Endothelial cell of umbilical vein (primary cell): ENCODE measurements around the gene FGF19. TPM values are rescaled to one million over a fixed set of nuclear protein-coding genes. Genes with fewer than 3 reads are reported as not detected.
A peak's percentile ranks its signal among the peaks of the same experiment; 100 is the strongest.

ENCODE experiments used
- BruUV-seq: library from RNA; stranded (reverse); fragments of 400-500 nt; replicated peaks from 2 replicates; lab custom pipeline; 2021; lab: Mats Ljungman, UMichigan
- CTCF ChIA-PET: fragments of 300-600, 350-600 bp; sonication (Branson Sonifier 250); formaldehyde crosslinking; loops from one replicate; lab custom pipeline; 2021; ENCODE audit warnings: antibody characterized with exemption, inconsistent platforms; lab: Charles Lee
- POLR2A ChIA-PET: fragments of 300-600, 350-600 bp; sonication (Branson Sonifier 250); formaldehyde crosslinking; loops from one replicate; lab custom pipeline; 2021; ENCODE audit warnings: antibody characterized with exemption, inconsistent platforms; lab: Charles Lee
- DNase-seq: peaks from one replicate; pipeline ENCODE4 v3.0.0-alpha.2; 2011; ENCODE audit warnings: low read depth, low spot score
- FAIRE-seq: peaks from 2 replicates; lab custom pipeline; 2011; peaks lifted over from hg19 to GRCh38; lab: Jason Lieb, UNC
- H2AFZ ChIP-seq: 2 replicates; pipeline ENCODE4 v1.6.0; 2012; ENCODE audit warnings: low read depth, low read length, control low read depth, inconsistent platforms
- H3K27ac ChIP-seq: 2 replicates; pipeline ENCODE4 v1.5.1; 2011; ENCODE audit warnings: low read depth, mild to moderate bottlenecking, control low read depth, low read length, moderate library complexity; ENCODE audit not compliant: insufficient read depth
- H3K27me3 ChIP-seq, 2 experiments: 2 replicates each; pipeline versions ENCODE4 v1.6.0 to v1.6.1; 2011; ENCODE audit warnings: low read length in 2 of 2, mixed read lengths in 1 of 2; ENCODE audit not compliant: control insufficient read depth in 2 of 2, insufficient read depth in 2 of 2
- H3K36me3 ChIP-seq, 2 experiments: 2 replicates in 1 of 2; 3 replicates in 1 of 2; pipeline ENCODE4 v1.5.1; 2011; ENCODE audit warnings: low read length in 2 of 2, mild to moderate bottlenecking in 1 of 2, moderate library complexity in 1 of 2; ENCODE audit not compliant: control insufficient read depth in 2 of 2, insufficient read depth in 2 of 2; ENCODE audit errors: extremely low read depth in 1 of 2
- H3K4me1 ChIP-seq: 3 replicates; pipeline ENCODE4 v1.5.1; 2011; ENCODE audit warnings: mild to moderate bottlenecking, low read length; ENCODE audit not compliant: control insufficient read depth, insufficient read depth; ENCODE audit errors: extremely low read depth
- H3K4me2 ChIP-seq: 2 replicates; pipeline ENCODE4 v1.6.1; 2011; ENCODE audit warnings: low read length, control low read depth, mixed read lengths; ENCODE audit not compliant: insufficient read depth
- H3K4me3 ChIP-seq, 3 experiments: fragments of 200-600 bp in 1 of 3; sonication (generic), shearing (Covaris generic) in 1 of 3; replicated peaks in 1 of 3; 2 replicates each; pipeline ENCODE4 v1.5.1; 2011 to 2016; ENCODE audit warnings: control low read depth in 3 of 3, low read length in 3 of 3, mild to moderate bottlenecking in 2 of 3, inconsistent platforms in 1 of 3, low read depth in 1 of 3, moderate library complexity in 1 of 3; ENCODE audit not compliant: insufficient read depth in 1 of 3
- H3K79me2 ChIP-seq: 2 replicates; pipeline ENCODE4 v1.6.0; 2012; ENCODE audit warnings: low read length, inconsistent platforms; ENCODE audit not compliant: control insufficient read depth, insufficient read depth
- H3K9ac ChIP-seq: replicated peaks from 2 replicates; pipeline ENCODE3; 2011; ENCODE audit warnings: low read length, control low read depth; ENCODE audit not compliant: insufficient read depth; ENCODE audit errors: extremely low read depth
- H3K9me1 ChIP-seq: replicated peaks from 3 replicates; pipeline ENCODE4 v1.6.0; 2011; ENCODE audit warnings: mild to moderate bottlenecking, low read length; ENCODE audit not compliant: control insufficient read depth, insufficient read depth; ENCODE audit errors: extremely low read depth
- H3K9me3 ChIP-seq: replicated peaks from 2 replicates; pipeline ENCODE4 v1.5.1; 2012; ENCODE audit warnings: low read length, inconsistent platforms; ENCODE audit not compliant: control insufficient read depth, insufficient read depth
- H4K20me1 ChIP-seq: replicated peaks from 2 replicates; pipeline ENCODE3; 2011; ENCODE audit warnings: mild to moderate bottlenecking, low read length; ENCODE audit not compliant: control insufficient read depth, insufficient read depth; ENCODE audit errors: extremely low read depth
- CTCF ChIP-seq, 2 donors: IDR thresholded peaks; 1 replicate in 1 of 2; 2 replicates in 1 of 2; pipeline ENCODE4 v1.5.1; 2011; ENCODE audit warnings: low read length in 2 of 2, mild to moderate bottlenecking in 2 of 2, moderate library complexity in 2 of 2, control low read depth in 1 of 2, inconsistent platforms in 1 of 2, low read depth in 1 of 2; ENCODE audit not compliant: insufficient read depth in 1 of 2; ENCODE audit errors: extremely low read depth in 1 of 2
- EZH2 ChIP-seq: IDR thresholded peaks from 2 replicates; pipeline ENCODE4 v1.6.1; 2012; ENCODE audit warnings: borderline replicate concordance, low read depth, mild to moderate bottlenecking, moderate library complexity, low read length, inconsistent platforms; ENCODE audit not compliant: severe bottlenecking
- FOS ChIP-seq: IDR thresholded peaks from 2 replicates; pipeline ENCODE4 v1.6.1; 2011; ENCODE audit warnings: mild to moderate bottlenecking, low read length, moderate library complexity, borderline replicate concordance; ENCODE audit not compliant: insufficient read depth
- GATA2 ChIP-seq: IDR thresholded peaks from 2 replicates; pipeline ENCODE4 v1.7.0; 2011; ENCODE audit warnings: low read depth, mild to moderate bottlenecking, moderate library complexity, mixed read lengths, low read length; ENCODE audit not compliant: insufficient read length, insufficient read depth
- JUN ChIP-seq: IDR thresholded peaks from 2 replicates; pipeline ENCODE4 v1.6.1; 2011; ENCODE audit warnings: borderline replicate concordance, low read depth; ENCODE audit not compliant: insufficient read length, insufficient read depth
- MAX ChIP-seq: IDR thresholded peaks from 2 replicates; pipeline ENCODE4 v1.6.1; 2011; ENCODE audit not compliant: insufficient read depth, insufficient read length
- MYC ChIP-seq: IDR thresholded peaks from one replicate; pipeline ENCODE4 v1.6.1; 2011; ENCODE audit warnings: mild to moderate bottlenecking, low read depth, low read length
- POLR2A ChIP-seq: IDR thresholded peaks from 2 replicates; pipeline ENCODE4 v1.6.1; 2012; ENCODE audit warnings: low read depth, mild to moderate bottlenecking, control low read depth, low read length
- dilution Hi-C: fragments of 300-500 bp; cut with MboI; formaldehyde crosslinking; loops from one replicate; pipeline ENCODE4 v1.15.0; 2019; ENCODE audit warnings: low sequenced_read_pairs; ENCODE audit not compliant: extremely low pct_ligation_motif_present
- intact Hi-C: fragments of 100-400 bp; cut with micrococcal nuclease; formaldehyde crosslinking; loops from one replicate; pipeline ENCODE4 v1.10.0; 2022
- polyA plus RNA-seq, 4 experiments: library from polyadenylated mRNA; depleted of rRNA in 3 of 4; stranded (reverse) in 3 of 4; unstranded in 1 of 4; fragments of >200 nt; gene quantifications; 2 replicates each; pipeline versions ENCODE4 v1.2.1 to v1.2.3, GENCODE V29; 2011 to 2012; ENCODE audit warnings: missing spikeins in 1 of 4
- total RNA-seq: library from RNA; stranded (reverse); gene quantifications from 2 replicates; pipeline ENCODE4 v1.2.3, GENCODE V29; 2021

Gene FGF19
- total and polyA plus RNA-seq, 2 donors (not counting 3 experiments of a cell fraction or from before 2014, with no cell fraction given) = 0.03 TPM; not detected in 1

DNA sequence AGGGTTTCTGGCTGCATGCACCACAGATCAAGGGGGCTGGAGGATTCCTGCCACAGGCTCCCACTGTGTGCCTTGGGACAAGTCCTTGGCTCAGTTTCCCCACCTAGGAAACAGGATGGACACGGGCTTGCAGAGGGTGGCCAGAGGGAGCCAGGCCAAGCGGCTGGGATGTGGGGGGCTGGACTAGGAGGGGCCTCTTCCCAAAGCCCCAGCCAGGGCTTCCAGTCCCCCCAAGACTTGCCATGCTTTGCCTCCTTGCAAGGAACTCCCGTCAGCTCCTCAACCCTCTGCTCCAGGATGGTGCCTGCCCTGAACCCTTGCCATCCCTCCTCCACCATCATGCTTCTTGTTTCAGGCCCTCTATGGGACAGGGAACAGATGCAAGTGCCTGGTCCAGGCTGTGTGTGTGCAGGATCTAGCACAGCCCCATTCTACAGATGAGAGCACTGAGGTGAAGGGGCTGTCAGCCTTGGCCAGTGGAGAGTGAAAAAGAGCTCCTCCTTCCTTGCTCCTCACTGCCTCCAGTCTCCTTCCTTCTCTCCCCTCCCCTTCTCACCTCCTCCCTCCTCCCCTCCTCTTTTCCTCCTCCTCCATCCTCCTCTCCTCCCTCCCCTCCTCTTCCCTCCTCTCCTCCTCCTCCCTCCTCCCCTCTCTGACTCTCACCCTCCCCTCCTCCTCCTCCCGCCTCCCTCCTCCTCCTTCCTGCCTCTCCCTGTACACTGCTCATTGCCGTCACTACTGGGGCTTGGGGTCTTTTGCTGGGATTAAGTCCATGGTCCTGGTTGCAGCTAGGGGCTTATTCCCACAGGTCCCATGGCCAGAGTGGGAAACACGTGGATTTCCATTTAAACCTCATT, 13.3 kb upstream of the FGF19 start:
- no peaks in the 10 kb centered on the region for H3K9me3 ChIP-seq
- H3K27ac ChIP-seq = no peak overlapping the region
- H3K9me1 ChIP-seq = no peaks in the 10 kb centered on the region
- no peak for FAIRE-seq
- no peak overlapping the region for H3K4me3 ChIP-seq
- no peak overlapping the region for H3K9ac ChIP-seq
- POLR2A ChIA-PET = no interaction called here
- CTCF ChIA-PET = interaction anchor here (1.6 to 3.8 kb wide), 3 partner anchors 84 to 479 kb away, joined by 4 to 20 read pairs (median 16); no protein-coding TSS in a partner anchor
- no peaks in the 10 kb centered on the region for H3K4me1 ChIP-seq
- intact Hi-C loops = loop anchor here (10.0 kb wide), 1 partner anchor 478 kb away; no protein-coding TSS in a partner anchor
- BruUV-seq = no TSS peak
- DNase-seq = no peak
- TF ChIP-seq MYC (no peak), POLR2A (no peak), JUN (no peak), FOS (no peak), GATA2 (no peak)
- H4K20me1 ChIP-seq = no peaks in the 10 kb centered on the region
- no peaks in the 10 kb centered on the region for H3K79me2 ChIP-seq
- peaks cover 22 to 24% of the 10 kb centered on the region in 2 experiments for H3K27me3 ChIP-seq
- no peak overlapping the region for H3K4me2 ChIP-seq
- H2AFZ ChIP-seq = no peak overlapping the region
- dilution Hi-C loops = no loop called here
- no peaks in the 10 kb centered on the region for H3K36me3 ChIP-seq

DNA sequence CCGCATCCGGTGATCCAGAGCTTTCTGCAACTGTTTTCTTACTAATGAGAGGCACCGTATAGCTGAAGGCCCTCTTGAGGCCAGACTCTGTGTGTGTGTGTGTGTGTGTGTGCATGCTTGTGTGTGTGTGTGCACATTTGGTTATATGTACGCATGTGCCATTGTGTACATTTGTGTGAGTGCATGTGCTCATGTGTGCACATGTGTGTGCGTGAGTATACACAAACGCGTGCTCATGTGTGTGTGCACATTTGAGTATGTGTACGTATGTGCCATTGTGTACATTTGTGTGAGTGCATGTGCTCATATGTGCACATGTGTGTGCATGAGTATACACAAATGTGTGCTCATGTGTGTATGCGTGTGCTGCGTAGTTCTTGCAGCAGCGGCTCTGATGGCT, 12.3 kb upstream of the FGF19 start:
- intact Hi-C loops (loop anchor here (10.0 kb wide), 1 partner anchor 479 kb away; no protein-coding TSS in a partner anchor), dilution Hi-C loops (no loop called here)
- H3K4me1 ChIP-seq = no peaks in the 10 kb centered on the region
- H3K9me3 ChIP-seq = no peaks in the 10 kb centered on the region
- ChIA-PET CTCF (interaction anchor here (1.0 to 3.8 kb wide), 5 partner anchors 30 to 480 kb away, joined by 3 to 20 read pairs (median 4); no protein-coding TSS in a partner anchor), POLR2A (no interaction called here)
- no peak for DNase-seq
- BruUV-seq = no TSS peak
- H3K9me1 ChIP-seq = no peaks in the 10 kb centered on the region
- no peaks in the 10 kb centered on the region for H3K79me2 ChIP-seq
- no peak overlapping the region for H3K9ac ChIP-seq
- H3K4me3 ChIP-seq = no peak overlapping the region
- no peak for FAIRE-seq
- H3K36me3 ChIP-seq = no peaks in the 10 kb centered on the region
- H4K20me1 ChIP-seq = no peaks in the 10 kb centered on the region
- peak; percentile 44 for TF ChIP-seq MAX
- no peak for TF ChIP-seq CTCF (IDR thresholded peaks at IDR 0.05; ENCODE audit: extremely low read depth in 1 of 2, insufficient read depth in 1 of 2, low read depth in 1 of 2, low read length in 2 of 2)
- no peak for TF ChIP-seq FOS
- no peak for TF ChIP-seq EZH2
- no peak overlapping the region for H2AFZ ChIP-seq
- H3K27me3 ChIP-seq = peaks cover 16 to 18% of the 10 kb centered on the region in 2 experiments
- no peak overlapping the region for H3K4me2 ChIP-seq
- no peak overlapping the region for H3K27ac ChIP-seq
